ENCODE results near the gene REXO5. TPM values are rescaled to one million over a fixed set of nuclear protein-coding genes. Genes with fewer than 3 reads are reported as not detected.
A peak's percentile ranks its signal among the peaks of the same experiment; 100 is the strongest.

REXO5 gene
- total and polyA plus RNA-seq, 9 of the 15 experiments (the other 6 are each of a cell fraction or from before 2014, with no cell fraction given) = 10.5 to 45.1 (median 25.4) TPM

- FAIRE-seq (no peak), ATAC-seq (no peak), DNase-seq (ENCODE audit: extremely low read depth in 1 of 4, low spot score in 3 of 4) (no peak)
- no peak overlapping the region for H3K27ac ChIP-seq (ENCODE audit: extremely low read depth, low read depth, low read length)
- no peaks in the 10 kb centered on the region for H3K79me2 ChIP-seq (ENCODE audit: control insufficient read depth, insufficient read depth, low read length)
- POLR2A ChIA-PET = interaction anchor here (0.9 to 1.3 kb wide), 4 partner anchors 9 to 49 kb away, joined by 3 to 4 read pairs (median 4); no protein-coding TSS in a partner anchor
- intact Hi-C loops (cut with micrococcal nuclease) (no loop called here), in situ Hi-C loops (cut with MboI) (no loop called here)
- no peak overlapping the region for H3K4me3 ChIP-seq
- no peaks in the 10 kb centered on the region for H3K27me3 ChIP-seq (ENCODE audit: control insufficient read depth in 2 of 2, insufficient read depth in 2 of 2, low read length in 2 of 2)
- H2AFZ ChIP-seq (ENCODE audit: low read depth, low read length) = no peak overlapping the region
- H3K9me3 ChIP-seq (replicated peaks; ENCODE audit: control insufficient read depth, insufficient read depth, low read depth, low read length) = no peaks in the 10 kb centered on the region
- CTCF ChIA-PET (ENCODE audit: low intra/inter-chr PET ratio) = no interaction called here
- 49% methylated on average over 5 of the region's 5 CpGs for WGBS (ENCODE audit: insufficient coverage, low coverage, missing lambda C conversion rate)
- H3K4me2 ChIP-seq (ENCODE audit: insufficient read depth, low read length) = no peak overlapping the region
- TF ChIP-seq GTF2A2 (tag; IDR thresholded peaks at IDR 0.05) = no peak
- TF ChIP-seq CEBPG (CRISPR knock-in tag; IDR thresholded peaks at IDR 0.05) = no peak
- TF ChIP-seq CEBPG (tag; conservative IDR thresholded peaks at IDR 0.05 in 1 of 2, IDR thresholded peaks at IDR 0.05 in 1 of 2) = peak in 1 of 2 experiments; percentile 56; a peak in 1 of 4 replicates
- TF ChIP-seq CEBPB (tag; IDR thresholded peaks at IDR 0.05) = peak; percentile 31; the same call in 1 of the 2 replicates
- no TSS peak for BruUV-seq (replicated peaks)
- H3K36me3 ChIP-seq (ENCODE audit: control insufficient read depth, insufficient read depth, low read length) = no peaks in the 10 kb centered on the region
- no peak overlapping the region for H3K9ac ChIP-seq (ENCODE audit: insufficient read depth in 1 of 2, low read depth in 2 of 2, low read length in 2 of 2)
- no peaks in the 10 kb centered on the region for H4K20me1 ChIP-seq (replicated peaks; ENCODE audit: control insufficient read depth, insufficient read depth, low read length)
- peaks cover 0 to 10% of the 10 kb centered on the region in 2 experiments; a peak in 3 of 5 replicates for H3K4me1 ChIP-seq (replicated peaks in 1 of 2; ENCODE audit: control insufficient read depth in 2 of 2, insufficient read depth in 2 of 2, low read length in 2 of 2)
- no peaks in the 10 kb centered on the region for H3K9me1 ChIP-seq (ENCODE audit: control insufficient read depth, insufficient read depth, low read length)
Measured at GRCh38 chr16:20883554-20884239, 77.4 kb downstream of the REXO5 start.

DNA sequence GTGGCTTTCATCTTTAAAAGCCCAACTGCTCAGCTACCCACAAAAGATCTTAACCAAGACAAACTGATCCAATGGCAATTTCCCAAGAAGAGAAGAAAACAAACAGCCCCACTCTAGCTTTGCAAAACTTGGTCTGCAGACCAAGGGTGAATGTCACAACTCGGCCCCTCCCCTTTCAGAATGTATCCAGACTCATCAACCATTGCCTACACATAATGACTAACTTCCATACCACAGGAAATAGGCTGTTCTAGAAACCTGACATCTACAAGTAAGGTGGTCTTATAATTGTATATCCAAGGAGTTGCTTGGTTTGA, 77.9 kb downstream of the REXO5 start:
- TF ChIP-seq NR2F6 (CRISPR knock-in tag; IDR thresholded peaks at IDR 0.05) (no peak), XRCC5 (IDR thresholded peaks at IDR 0.05; ENCODE audit: low read depth, low read length) (no peak), HMBOX1 (IDR thresholded peaks at IDR 0.05) (peak; percentile 25; the same call in 1 of the 2 replicates)
- TF ChIP-seq, protein P1, sequence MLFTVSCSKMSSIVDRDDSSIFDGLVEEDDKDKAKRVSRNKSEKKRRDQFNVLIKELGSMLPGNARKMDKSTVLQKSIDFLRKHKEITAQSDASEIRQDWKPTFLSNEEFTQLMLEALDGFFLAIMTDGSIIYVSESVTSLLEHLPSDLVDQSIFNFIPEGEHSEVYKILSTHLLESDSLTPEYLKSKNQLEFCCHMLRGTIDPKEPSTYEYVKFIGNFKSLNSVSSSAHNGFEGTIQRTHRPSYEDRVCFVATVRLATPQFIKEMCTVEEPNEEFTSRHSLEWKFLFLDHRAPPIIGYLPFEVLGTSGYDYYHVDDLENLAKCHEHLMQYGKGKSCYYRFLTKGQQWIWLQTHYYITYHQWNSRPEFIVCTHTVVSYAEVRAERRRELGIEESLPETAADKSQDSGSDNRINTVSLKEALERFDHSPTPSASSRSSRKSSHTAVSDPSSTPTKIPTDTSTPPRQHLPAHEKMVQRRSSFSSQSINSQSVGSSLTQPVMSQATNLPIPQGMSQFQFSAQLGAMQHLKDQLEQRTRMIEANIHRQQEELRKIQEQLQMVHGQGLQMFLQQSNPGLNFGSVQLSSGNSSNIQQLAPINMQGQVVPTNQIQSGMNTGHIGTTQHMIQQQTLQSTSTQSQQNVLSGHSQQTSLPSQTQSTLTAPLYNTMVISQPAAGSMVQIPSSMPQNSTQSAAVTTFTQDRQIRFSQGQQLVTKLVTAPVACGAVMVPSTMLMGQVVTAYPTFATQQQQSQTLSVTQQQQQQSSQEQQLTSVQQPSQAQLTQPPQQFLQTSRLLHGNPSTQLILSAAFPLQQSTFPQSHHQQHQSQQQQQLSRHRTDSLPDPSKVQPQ (CRISPR knock-in tag; IDR thresholded peaks at IDR 0.05; ENCODE audit: borderline replicate concordance) = no peak
- Histone ChIP-seq H3K36me3 (ENCODE audit: control insufficient read depth, insufficient read depth, low read length) (no peaks in the 10 kb centered on the region), H3K27me3 (ENCODE audit: control insufficient read depth in 2 of 2, insufficient read depth in 2 of 2, low read length in 2 of 2) (no peaks in the 10 kb centered on the region), H4K20me1 (replicated peaks; ENCODE audit: control insufficient read depth, insufficient read depth, low read length) (no peaks in the 10 kb centered on the region), H2AFZ (ENCODE audit: low read depth, low read length) (no peak overlapping the region), H3K9ac (ENCODE audit: insufficient read depth in 1 of 2, low read depth in 2 of 2, low read length in 2 of 2) (no peak overlapping the region), H3K4me3 (no peak overlapping the region), H3K4me2 (ENCODE audit: insufficient read depth, low read length) (no peak overlapping the region), H3K27ac (ENCODE audit: extremely low read depth, low read depth, low read length) (no peak overlapping the region), H3K9me1 (ENCODE audit: control insufficient read depth, insufficient read depth, low read length) (no peaks in the 10 kb centered on the region), H3K9me3 (replicated peaks; ENCODE audit: control insufficient read depth, insufficient read depth, low read depth, low read length) (no peaks in the 10 kb centered on the region), H3K4me1 (replicated peaks in 1 of 2; ENCODE audit: control insufficient read depth in 2 of 2, insufficient read depth in 2 of 2, low read length in 2 of 2) (peaks cover 0 to 10% of the 10 kb centered on the region in 2 experiments; a peak in 3 of 5 replicates), H3K79me2 (ENCODE audit: control insufficient read depth, insufficient read depth, low read length) (no peaks in the 10 kb centered on the region)
- 67% methylated on average over 1 of the region's 1 CpG for WGBS (ENCODE audit: insufficient coverage, low coverage, missing lambda C conversion rate)
- FAIRE-seq (no peak), DNase-seq (ENCODE audit: extremely low read depth in 1 of 4, low spot score in 3 of 4) (no peak), ATAC-seq (no peak)
- BruUV-seq (replicated peaks) = no TSS peak
- ChIA-PET POLR2A (interaction anchor here (0.9 to 1.3 kb wide), 4 partner anchors 8 to 48 kb away, joined by 3 to 4 read pairs (median 4); no protein-coding TSS in a partner anchor), CTCF (ENCODE audit: low intra/inter-chr PET ratio) (no interaction called here)
- in situ Hi-C loops (cut with MboI) (no loop called here), intact Hi-C loops (cut with micrococcal nuclease) (no loop called here)
